ENCODE data around the gene TUBB. TPM values are rescaled to one million over a fixed set of nuclear protein-coding genes. Genes with fewer than 3 reads are reported as not detected.
A peak's percentile ranks its signal among the peaks of the same experiment; 100 is the strongest.

TUBB gene
- polyA plus RNA-seq, 2 of the 4 experiments (the other 2 are of a cell fraction) = 691 to 1,044 TPM

DNA sequence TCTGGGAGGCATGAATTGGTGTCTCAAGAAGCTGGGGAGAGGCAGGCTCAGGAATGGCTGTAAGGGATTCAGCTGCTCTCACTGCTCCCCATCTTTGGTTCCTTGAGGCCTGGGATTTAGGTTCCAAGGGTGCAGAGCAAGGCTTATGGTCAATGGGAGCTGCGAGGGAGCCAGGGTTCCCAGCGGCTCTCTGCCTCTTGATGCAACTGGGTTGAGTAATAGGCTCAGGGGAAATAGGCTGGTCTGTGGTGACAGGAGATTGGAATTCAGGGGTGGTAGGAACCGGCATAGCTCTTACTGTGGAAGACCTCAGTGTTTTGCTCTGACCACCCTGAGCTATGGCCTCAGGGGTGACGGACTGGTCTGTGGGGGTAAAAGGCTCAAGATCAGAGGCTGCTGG, 16.3 kb upstream of the TUBB start:
- no peak for ATAC-seq
- CTCF ChIA-PET = interaction anchor here (0.6 to 2.3 kb wide), 7 partner anchors 13 to 162 kb away, joined by 3 to 13 read pairs (median 3); partner anchors contain the start of genes DHX16 and MDC1
- H3K9me3 ChIP-seq = no peaks in the 10 kb centered on the region
- no peak overlapping the region for H3K27ac ChIP-seq
- no peak for FAIRE-seq
- 96% methylated on average over 2 of the region's 4 CpGs for WGBS (ENCODE audit: missing lambda C conversion rate)
- TF ChIP-seq ESRRA (IDR thresholded peaks at IDR 0.05; ENCODE audit: borderline replicate concordance, low read length) (no peak), JUN (IDR thresholded peaks at IDR 0.05) (no peak), EP300 (IDR thresholded peaks at IDR 0.05) (no peak), FOSL2 (IDR thresholded peaks at IDR 0.05) (no peak), FOSL2 (CRISPR knock-in tag; IDR thresholded peaks at IDR 0.05) (no peak), TP53 (CRISPR knock-in tag; IDR thresholded peaks at IDR 0.05) (no peak), EHMT2 (IDR thresholded peaks at IDR 0.05; ENCODE audit: low read depth) (no peak), SREBF2 (IDR thresholded peaks at IDR 0.05) (no peak), RCOR1 (IDR thresholded peaks at IDR 0.05; ENCODE audit: low read depth, low read length) (no peak), MYC (IDR thresholded peaks at IDR 0.05; ENCODE audit: borderline replicate concordance, low read length) (no peak), ZNF302 (CRISPR knock-in tag; IDR thresholded peaks at IDR 0.05) (no peak), TFCP2L1 (CRISPR knock-in tag; IDR thresholded peaks at IDR 0.05) (no peak)
- TF ChIP-seq, protein P1, sequence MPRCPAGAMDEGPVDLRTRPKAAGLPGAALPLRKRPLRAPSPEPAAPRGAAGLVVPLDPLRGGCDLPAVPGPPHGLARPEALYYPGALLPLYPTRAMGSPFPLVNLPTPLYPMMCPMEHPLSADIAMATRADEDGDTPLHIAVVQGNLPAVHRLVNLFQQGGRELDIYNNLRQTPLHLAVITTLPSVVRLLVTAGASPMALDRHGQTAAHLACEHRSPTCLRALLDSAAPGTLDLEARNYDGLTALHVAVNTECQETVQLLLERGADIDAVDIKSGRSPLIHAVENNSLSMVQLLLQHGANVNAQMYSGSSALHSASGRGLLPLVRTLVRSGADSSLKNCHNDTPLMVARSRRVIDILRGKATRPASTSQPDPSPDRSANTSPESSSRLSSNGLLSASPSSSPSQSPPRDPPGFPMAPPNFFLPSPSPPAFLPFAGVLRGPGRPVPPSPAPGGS (IDR thresholded peaks at IDR 0.05) = no peak
- TF ChIP-seq, protein P2, sequence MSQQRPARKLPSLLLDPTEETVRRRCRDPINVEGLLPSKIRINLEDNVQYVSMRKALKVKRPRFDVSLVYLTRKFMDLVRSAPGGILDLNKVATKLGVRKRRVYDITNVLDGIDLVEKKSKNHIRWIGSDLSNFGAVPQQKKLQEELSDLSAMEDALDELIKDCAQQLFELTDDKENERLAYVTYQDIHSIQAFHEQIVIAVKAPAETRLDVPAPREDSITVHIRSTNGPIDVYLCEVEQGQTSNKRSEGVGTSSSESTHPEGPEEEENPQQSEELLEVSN (IDR thresholded peaks at IDR 0.05; ENCODE audit: borderline replicate concordance, low read depth) = no peak
- TF ChIP-seq, protein P3, sequence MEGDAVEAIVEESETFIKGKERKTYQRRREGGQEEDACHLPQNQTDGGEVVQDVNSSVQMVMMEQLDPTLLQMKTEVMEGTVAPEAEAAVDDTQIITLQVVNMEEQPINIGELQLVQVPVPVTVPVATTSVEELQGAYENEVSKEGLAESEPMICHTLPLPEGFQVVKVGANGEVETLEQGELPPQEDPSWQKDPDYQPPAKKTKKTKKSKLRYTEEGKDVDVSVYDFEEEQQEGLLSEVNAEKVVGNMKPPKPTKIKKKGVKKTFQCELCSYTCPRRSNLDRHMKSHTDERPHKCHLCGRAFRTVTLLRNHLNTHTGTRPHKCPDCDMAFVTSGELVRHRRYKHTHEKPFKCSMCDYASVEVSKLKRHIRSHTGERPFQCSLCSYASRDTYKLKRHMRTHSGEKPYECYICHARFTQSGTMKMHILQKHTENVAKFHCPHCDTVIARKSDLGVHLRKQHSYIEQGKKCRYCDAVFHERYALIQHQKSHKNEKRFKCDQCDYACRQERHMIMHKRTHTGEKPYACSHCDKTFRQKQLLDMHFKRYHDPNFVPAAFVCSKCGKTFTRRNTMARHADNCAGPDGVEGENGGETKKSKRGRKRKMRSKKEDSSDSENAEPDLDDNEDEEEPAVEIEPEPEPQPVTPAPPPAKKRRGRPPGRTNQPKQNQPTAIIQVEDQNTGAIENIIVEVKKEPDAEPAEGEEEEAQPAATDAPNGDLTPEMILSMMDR (IDR thresholded peaks at IDR 0.05) = no peak
- POLR2A ChIA-PET = interaction anchor here (0.7 kb wide), 1 partner anchor 16 kb away, joined by 3 read pairs; no protein-coding TSS in a partner anchor
- no peak overlapping the region for H3K4me2 ChIP-seq
- H3K4me3 ChIP-seq = no peak overlapping the region
- DNase-seq (ENCODE audit: low read depth in 1 of 2, low spot score in 1 of 2) = no peak
- H3K4me1 ChIP-seq = peaks cover 23% of the 10 kb centered on the region

DNA sequence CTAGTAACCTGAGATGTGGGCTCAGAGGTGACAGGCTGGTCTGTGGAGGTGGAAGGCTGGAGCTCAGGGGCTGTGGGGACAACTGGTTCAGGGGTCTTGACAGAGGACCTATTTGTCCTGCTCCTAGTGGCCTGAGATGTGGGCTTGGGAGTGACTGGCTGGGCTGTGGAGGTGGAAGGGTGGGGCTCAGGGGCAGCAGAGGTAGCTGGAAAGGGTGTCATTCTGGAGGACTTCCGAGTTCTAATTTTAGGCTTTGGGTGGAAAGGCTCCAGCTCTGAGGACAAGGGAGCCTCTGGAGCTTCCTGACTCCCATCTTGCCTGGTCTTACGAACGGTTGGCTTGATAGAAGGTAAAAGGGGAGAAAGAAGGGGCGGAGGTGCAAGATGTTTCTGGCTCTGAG, 14.5 kb upstream of the TUBB start:
- H3K27ac ChIP-seq = 0 out of 6 replicates have a peak overlapping the region, but pooled peaks of 1 of the 2 experiments have one; percentile 28

DNA sequence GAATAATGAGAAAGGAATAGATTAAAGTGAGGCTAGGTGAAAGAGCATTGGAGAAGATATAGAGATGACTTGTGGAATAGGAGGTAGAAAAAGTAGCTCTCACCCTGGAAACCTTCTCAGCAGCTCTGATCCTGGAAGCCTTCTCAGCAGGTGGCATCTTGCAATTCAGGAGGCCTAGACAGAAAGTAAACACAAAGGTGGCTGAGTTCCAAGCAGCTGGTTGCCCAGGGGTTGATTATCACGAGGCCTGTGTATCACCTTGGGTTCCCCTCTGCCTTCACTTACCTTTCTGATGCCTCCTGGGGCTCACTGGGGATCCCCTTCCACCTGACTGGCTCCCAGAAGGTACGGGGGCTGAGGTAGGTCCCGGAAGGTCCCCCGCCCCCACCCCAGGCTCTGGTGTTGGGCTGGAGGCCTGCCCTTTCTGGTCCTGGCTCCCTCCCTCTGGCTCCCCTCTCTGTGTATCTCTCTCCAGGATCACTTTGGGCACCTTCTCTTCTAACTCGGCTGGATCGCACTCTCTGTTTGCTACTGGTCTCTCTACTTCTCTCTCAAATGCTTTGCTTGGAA, 12.8 kb upstream of the TUBB start:
- Histone ChIP-seq H3K4me2 (peak overlapping the region; percentile 55), H3K4me1 (peaks cover 37% of the 10 kb centered on the region), H3K9me3 (no peaks in the 10 kb centered on the region), H3K4me3 (no peak overlapping the region), H3K27ac (peak overlapping the region; percentile 71 to 82)
- ATAC-seq = peak; percentile 62 to 65; a peak in 5 of 6 replicates
- CTCF ChIA-PET = interaction anchor here (1.3 to 3.1 kb wide), 3 partner anchors 20 to 42 kb away, joined by 5 to 17 read pairs (median 5); no protein-coding TSS in a partner anchor
- POLR2A ChIA-PET = interaction anchor here (0.5 to 1.9 kb wide), 5 partner anchors 10 to 111 kb away, joined by 3 to 7 read pairs (median 4); partner anchors contain the start of gene MDC1
- 44% methylated on average over 5 of the region's 6 CpGs for WGBS (ENCODE audit: missing lambda C conversion rate)
- peak in 1 of 2 experiments; percentile 47 for DNase-seq (ENCODE audit: low read depth in 1 of 2, low spot score in 1 of 2)
- FAIRE-seq = no peak
- TF ChIP-seq EP300 (IDR thresholded peaks at IDR 0.05) (no peak), POLR2A (IDR thresholded peaks at IDR 0.05; ENCODE audit: low read length) (no peak), MYC (IDR thresholded peaks at IDR 0.05; ENCODE audit: borderline replicate concordance, low read length) (no peak), PHF8 (IDR thresholded peaks at IDR 0.05; ENCODE audit: borderline replicate concordance, low read depth) (no peak), JUN (IDR thresholded peaks at IDR 0.05) (no peak), CEBPB (IDR thresholded peaks at IDR 0.05) (0 out of 4 replicates have a peak, but pooled peaks of 1 of the 2 experiments have one; percentile 8), SMC3 (IDR thresholded peaks at IDR 0.05) (no peak), HOXB5 (CRISPR knock-in tag; IDR thresholded peaks at IDR 0.05) (no peak)
- TF ChIP-seq, protein P2 (IDR thresholded peaks at IDR 0.05; ENCODE audit: borderline replicate concordance, low read depth) = no peak
- TF ChIP-seq, protein P3 (IDR thresholded peaks at IDR 0.05) = no peak
- TF ChIP-seq, protein P4, sequence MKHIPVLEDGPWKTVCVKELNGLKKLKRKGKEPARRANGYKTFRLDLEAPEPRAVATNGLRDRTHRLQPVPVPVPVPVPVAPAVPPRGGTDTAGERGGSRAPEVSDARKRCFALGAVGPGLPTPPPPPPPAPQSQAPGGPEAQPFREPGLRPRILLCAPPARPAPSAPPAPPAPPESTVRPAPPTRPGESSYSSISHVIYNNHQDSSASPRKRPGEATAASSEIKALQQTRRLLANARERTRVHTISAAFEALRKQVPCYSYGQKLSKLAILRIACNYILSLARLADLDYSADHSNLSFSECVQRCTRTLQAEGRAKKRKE (CRISPR knock-in tag; IDR thresholded peaks at IDR 0.05; ENCODE audit: low read depth) = no peak
- TF ChIP-seq, protein P5, sequence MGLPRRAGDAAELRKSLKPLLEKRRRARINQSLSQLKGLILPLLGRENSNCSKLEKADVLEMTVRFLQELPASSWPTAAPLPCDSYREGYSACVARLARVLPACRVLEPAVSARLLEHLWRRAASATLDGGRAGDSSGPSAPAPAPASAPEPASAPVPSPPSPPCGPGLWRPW (IDR thresholded peaks at IDR 0.05) = no peak
- TF ChIP-seq, protein P6, sequence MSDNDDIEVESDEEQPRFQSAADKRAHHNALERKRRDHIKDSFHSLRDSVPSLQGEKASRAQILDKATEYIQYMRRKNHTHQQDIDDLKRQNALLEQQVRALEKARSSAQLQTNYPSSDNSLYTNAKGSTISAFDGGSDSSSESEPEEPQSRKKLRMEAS (IDR thresholded peaks at IDR 0.05) = peak; percentile 45; the same call in 1 of the 2 replicates

More for the DNA sequence above, 14.5 kb upstream of the TUBB start:
- peaks cover 37% of the 10 kb centered on the region for H3K4me1 ChIP-seq
- no peaks in the 10 kb centered on the region for H3K9me3 ChIP-seq
- ChIA-PET POLR2A (no interaction called here), CTCF (interaction anchor here (1.0 to 3.1 kb wide), 4 partner anchors 12 to 27 kb away, joined by 3 to 17 read pairs (median 8); partner anchors contain the start of gene MDC1)
- ATAC-seq (no peak), DNase-seq (ENCODE audit: low read depth in 1 of 2, low spot score in 1 of 2) (no peak), FAIRE-seq (no peak)
- TF ChIP-seq FOXS1 (CRISPR knock-in tag; IDR thresholded peaks at IDR 0.05) = no peak
- no peak for TF ChIP-seq GATA3 (IDR thresholded peaks at IDR 0.05; ENCODE audit: borderline replicate concordance)
- TF ChIP-seq HOXB13 (CRISPR knock-in tag; IDR thresholded peaks at IDR 0.05; ENCODE audit: low read depth) = no peak
- H3K4me2 ChIP-seq = no peak overlapping the region
- 91% methylated on average over 4 of the region's 4 CpGs for WGBS (ENCODE audit: missing lambda C conversion rate)
- no peak overlapping the region for H3K4me3 ChIP-seq

Measured in A549 (cell line).